Stimulated activated naive CD4-positive, alpha-beta T cell (primary cell): ENCODE data around the gene ZFP62.

Experiments used
- DNase-seq, 6 experiments: peaks; one replicate each; lab custom pipeline; 2025; lab: John Stamatoyannopoulos, UW

The ZFP62 gene

GRCh38 chr5:180810210-180810958 is 50.7 kb downstream of the ZFP62 start:
- peak; percentile 92 to 100 (median 98) for DNase-seq

- peak in 5 of 6 experiments; percentile 81 to 99 (median 98) for DNase-seq
These were observed 51.5 kb downstream of the ZFP62 start for GRCh38 chr5:180809403-180810209.

GRCh38 chr5:180808461-180809000 is 52.5 kb downstream of the ZFP62 start:
- no peak for DNase-seq

GRCh38 chr5:180807654-180808414 is 53.2 kb downstream of the ZFP62 start:
- peak in 1 of 6 experiments; percentile 25 for DNase-seq

GRCh38 chr5:180807046-180807445 is 54.0 kb downstream of the ZFP62 start:
- DNase-seq = no peak

GRCh38 chr5:180806351-180807011 is 54.6 kb downstream of the ZFP62 start:
- peak in 1 of 6 experiments; percentile 30 for DNase-seq

GRCh38 chr5:180804129-180804618 is 56.9 kb downstream of the ZFP62 start:
- DNase-seq = no peak

GRCh38 chr5:180803181-180804128 is 57.6 kb downstream of the ZFP62 start:
- peak; percentile 62 to 86 (median 77) for DNase-seq

- peak; percentile 43 to 75 (median 60) for DNase-seq
These were observed 58.5 kb downstream of the ZFP62 start, which contains the start of gene MGAT1 for GRCh38 chr5:180802325-180803180. Gene MGAT1 (minus strand): TSS chr5:180802806. CDS start chr5:180792971, 9,835 bp downstream.

GRCh38 chr5:180801596-180802324 is 59.3 kb downstream of the ZFP62 start:
- peak in 1 of 6 experiments; percentile 70 for DNase-seq

- no peak for DNase-seq
These were observed 60.9 kb downstream of the ZFP62 start for GRCh38 chr5:180799902-180800801.

- DNase-seq = no peak
These were observed 61.9 kb downstream of the ZFP62 start for GRCh38 chr5:180799194-180799593.

GRCh38 chr5:180798193-180798592 is 62.9 kb downstream of the ZFP62 start:
- no peak for DNase-seq
